ENCODE measurements around the gene C9orf152.

C9orf152 gene

GRCh38 chr9:110244616-110245015 lies 36.7 kb upstream of the C9orf152 start:
- Mint-ChIP-seq H3K4me1 (ENCODE audit: low read depth in 2 of 2) (peaks cover 3 to 5% of the 10 kb centered on the region in 2 donors), H3K9me3 (no peaks in the 10 kb centered on the region), H3K27ac (no peak overlapping the region), H3K36me3 (ENCODE audit: insufficient read depth) (peaks cover 19% of the 10 kb centered on the region), H3K4me3 (no peak overlapping the region), H3K27me3 (no peaks in the 10 kb centered on the region)
- DNase-seq (no peak), ATAC-seq (replicated peaks) (no peak)

- no peak for ATAC-seq (replicated peaks)
- H3K9me3 Mint-ChIP-seq, result no peaks in the 10 kb centered on the region
- DNase-seq, result no peak
- H3K27ac Mint-ChIP-seq, result no peak overlapping the region
- no peaks in the 10 kb centered on the region for H3K4me1 Mint-ChIP-seq (ENCODE audit: low read depth in 2 of 2)
- H3K36me3 Mint-ChIP-seq (ENCODE audit: insufficient read depth), result peaks cover 11% of the 10 kb centered on the region
- H3K4me3 Mint-ChIP-seq, result no peak overlapping the region
- no peaks in the 10 kb centered on the region for H3K27me3 Mint-ChIP-seq
Observed at GRCh38 chr9:110241858-110242321, 33.9 kb upstream of the C9orf152 start.

- Mint-ChIP-seq H3K9me3 (no peaks in the 10 kb centered on the region), H3K27me3 (no peaks in the 10 kb centered on the region), H3K36me3 (ENCODE audit: insufficient read depth) (peaks cover 11% of the 10 kb centered on the region), H3K4me3 (no peak overlapping the region), H3K27ac (no peak overlapping the region), H3K4me1 (ENCODE audit: low read depth in 2 of 2) (no peaks in the 10 kb centered on the region)
- DNase-seq, result no peak
- no peak for ATAC-seq (replicated peaks)
Observed at GRCh38 chr9:110241260-110241857, 33.4 kb upstream of the C9orf152 start.

GRCh38 chr9:110240198-110240597 lies 32.2 kb upstream of the C9orf152 start:
- Mint-ChIP-seq H3K4me1 (ENCODE audit: low read depth in 2 of 2) (no peaks in the 10 kb centered on the region), H3K4me3 (no peak overlapping the region), H3K27ac (no peak overlapping the region), H3K36me3 (ENCODE audit: insufficient read depth) (peaks cover 10% of the 10 kb centered on the region), H3K27me3 (peaks cover 0 to under 1% of the 10 kb centered on the region in 2 donors), H3K9me3 (no peaks in the 10 kb centered on the region)
- DNase-seq (no peak), ATAC-seq (replicated peaks) (no peak)

- Mint-ChIP-seq H3K27me3 (peaks cover 4 to 14% of the 10 kb centered on the region in 2 donors), H3K4me1 (ENCODE audit: low read depth in 2 of 2) (no peaks in the 10 kb centered on the region), H3K9me3 (no peaks in the 10 kb centered on the region), H3K4me3 (no peak overlapping the region), H3K36me3 (ENCODE audit: insufficient read depth) (no peaks in the 10 kb centered on the region), H3K27ac (no peak overlapping the region)
- DNase-seq (no peak), ATAC-seq (replicated peaks) (no peak)
Observed at GRCh38 chr9:110228321-110228720, 20.4 kb upstream of the C9orf152 start.

GRCh38 chr9:110224583-110224982 lies 16.6 kb upstream of the C9orf152 start:
- H3K27me3 Mint-ChIP-seq, result peaks cover 15 to 22% of the 10 kb centered on the region in 2 donors
- no peaks in the 10 kb centered on the region for H3K9me3 Mint-ChIP-seq
- H3K4me3 Mint-ChIP-seq, result no peak overlapping the region
- no peak for DNase-seq
- ATAC-seq (replicated peaks), result no peak
- no peak overlapping the region for H3K27ac Mint-ChIP-seq
- H3K36me3 Mint-ChIP-seq (ENCODE audit: insufficient read depth), result no peaks in the 10 kb centered on the region
- H3K4me1 Mint-ChIP-seq (ENCODE audit: low read depth in 2 of 2), result no peaks in the 10 kb centered on the region

- ATAC-seq (replicated peaks) (no peak), DNase-seq (no peak)
- Mint-ChIP-seq H3K4me3 (no peak overlapping the region), H3K4me1 (ENCODE audit: low read depth in 2 of 2) (no peaks in the 10 kb centered on the region), H3K27me3 (peaks cover 27 to 33% of the 10 kb centered on the region in 2 donors), H3K9me3 (no peaks in the 10 kb centered on the region), H3K27ac (no peak overlapping the region), H3K36me3 (ENCODE audit: insufficient read depth) (no peaks in the 10 kb centered on the region)
Observed at GRCh38 chr9:110220809-110221208, 12.8 kb upstream of the C9orf152 start.

GRCh38 chr9:110217656-110218099 lies 9.7 kb upstream of the C9orf152 start:
- Mint-ChIP-seq H3K27me3 (peaks cover 15 to 29% of the 10 kb centered on the region in 2 donors), H3K36me3 (ENCODE audit: insufficient read depth) (no peaks in the 10 kb centered on the region), H3K4me3 (no peak overlapping the region), H3K4me1 (ENCODE audit: low read depth in 2 of 2) (no peaks in the 10 kb centered on the region), H3K27ac (no peak overlapping the region), H3K9me3 (no peaks in the 10 kb centered on the region)
- DNase-seq, result no peak
- ATAC-seq (replicated peaks), result no peak

GRCh38 chr9:110214586-110215355 lies 6.8 kb upstream of the C9orf152 start:
- H3K27ac Mint-ChIP-seq, result no peak overlapping the region
- H3K27me3 Mint-ChIP-seq, result peaks cover 6 to 18% of the 10 kb centered on the region in 2 donors
- H3K4me3 Mint-ChIP-seq, result no peak overlapping the region
- no peaks in the 10 kb centered on the region for H3K4me1 Mint-ChIP-seq (ENCODE audit: low read depth in 2 of 2)
- no peak for DNase-seq
- H3K36me3 Mint-ChIP-seq (ENCODE audit: insufficient read depth), result no peaks in the 10 kb centered on the region
- no peak for ATAC-seq (replicated peaks)
- H3K9me3 Mint-ChIP-seq, result no peaks in the 10 kb centered on the region

GRCh38 chr9:110214090-110214489 lies 6.1 kb upstream of the C9orf152 start:
- no peak for DNase-seq
- H3K27me3 Mint-ChIP-seq, result peaks cover 6 to 18% of the 10 kb centered on the region in 2 donors
- no peak overlapping the region for H3K4me3 Mint-ChIP-seq

GRCh38 chr9:110213413-110214044 lies 5.6 kb upstream of the C9orf152 start:
- Mint-ChIP-seq H3K27ac (no peak overlapping the region), H3K36me3 (ENCODE audit: insufficient read depth) (no peaks in the 10 kb centered on the region), H3K4me1 (ENCODE audit: low read depth in 2 of 2) (no peaks in the 10 kb centered on the region), H3K9me3 (no peaks in the 10 kb centered on the region), H3K4me3 (no peak overlapping the region), H3K27me3 (peaks cover 10 to 18% of the 10 kb centered on the region in 2 donors)
- DNase-seq (no peak), ATAC-seq (replicated peaks) (no peak)

More at GRCh38 chr9:110214090-110214489, 6.1 kb upstream of the C9orf152 start:
- H3K36me3 Mint-ChIP-seq (ENCODE audit: insufficient read depth), result no peaks in the 10 kb centered on the region
- no peaks in the 10 kb centered on the region for H3K4me1 Mint-ChIP-seq (ENCODE audit: low read depth in 2 of 2)
- H3K9me3 Mint-ChIP-seq, result no peaks in the 10 kb centered on the region
- no peak overlapping the region for H3K27ac Mint-ChIP-seq
- ATAC-seq (replicated peaks), result no peak

GRCh38 chr9:110207071-110207641 lies 803 bp downstream of the C9orf152 start:
- H3K9me3 Mint-ChIP-seq, result no peaks in the 10 kb centered on the region
- H3K4me3 Mint-ChIP-seq, result no peak overlapping the region
- peaks cover 33 to 59% of the 10 kb centered on the region in 2 donors for H3K27me3 Mint-ChIP-seq
- no peak overlapping the region for H3K27ac Mint-ChIP-seq
- no peaks in the 10 kb centered on the region for H3K4me1 Mint-ChIP-seq (ENCODE audit: low read depth in 2 of 2)
- no peaks in the 10 kb centered on the region for H3K36me3 Mint-ChIP-seq (ENCODE audit: insufficient read depth)
- no peak for DNase-seq
- no peak for ATAC-seq (replicated peaks)

- Mint-ChIP-seq H3K4me1 (ENCODE audit: low read depth in 2 of 2) (no peaks in the 10 kb centered on the region), H3K27ac (no peak overlapping the region), H3K27me3 (peaks cover 33 to 59% of the 10 kb centered on the region in 2 donors), H3K9me3 (no peaks in the 10 kb centered on the region), H3K4me3 (no peak overlapping the region), H3K36me3 (ENCODE audit: insufficient read depth) (no peaks in the 10 kb centered on the region)
- no peak for DNase-seq
- ATAC-seq (replicated peaks), result no peak
Observed at GRCh38 chr9:110206389-110206788, 1.6 kb downstream of the C9orf152 start.

Measured in effector memory CD8-positive, alpha-beta T cell (primary cell).